Smooth muscle cell of the brain vasculature (primary cell): ENCODE results near the gene ST3GAL5.

Experiments
- DNase-seq: peaks from one replicate; pipeline ENCODE4 v3.0.0-alpha.2; 2012; ENCODE audit warnings: low read depth, low spot score

The ST3GAL5 gene

DNA sequence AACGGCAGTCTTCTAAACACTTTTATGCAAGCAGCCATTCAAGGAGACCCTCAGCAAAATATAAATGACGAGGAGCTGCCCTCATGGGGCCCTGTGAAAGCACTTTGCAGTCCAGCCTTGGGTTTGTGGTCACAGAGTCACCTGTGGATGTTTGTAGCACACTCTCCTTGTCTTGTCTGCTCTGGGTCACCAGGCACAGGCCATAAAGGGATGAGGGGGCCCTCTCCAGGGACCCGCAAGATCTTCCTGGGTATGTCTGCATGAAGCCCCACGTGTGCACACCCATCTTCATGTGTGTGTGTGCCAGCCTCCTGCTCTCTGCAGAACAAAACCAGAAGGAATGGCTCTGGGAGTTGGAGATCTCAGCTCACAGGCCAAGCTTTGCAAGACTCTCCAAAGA lies 98.8 kb downstream of the ST3GAL5 start:
- no peak for DNase-seq

DNA sequence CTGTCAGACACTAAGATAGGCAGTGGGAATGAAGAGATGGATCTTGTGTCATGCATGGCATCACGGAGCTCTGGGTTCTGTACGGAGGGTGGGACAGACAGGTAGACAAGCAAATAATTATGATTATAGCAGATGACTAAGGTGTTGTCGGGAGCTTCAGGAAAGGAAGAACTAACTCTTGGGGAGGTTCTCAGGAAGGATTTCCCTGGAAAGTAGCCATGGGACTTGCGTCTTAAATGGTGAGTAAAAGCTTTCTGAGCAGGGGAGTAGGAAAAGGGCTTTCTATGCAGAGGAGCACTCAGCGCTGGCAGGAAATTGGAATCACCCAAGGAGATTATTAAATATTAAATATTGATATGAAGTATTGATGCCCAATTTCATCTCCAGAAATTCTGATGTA lies 99.5 kb downstream of the ST3GAL5 start:
- DNase-seq: no peak

DNA sequence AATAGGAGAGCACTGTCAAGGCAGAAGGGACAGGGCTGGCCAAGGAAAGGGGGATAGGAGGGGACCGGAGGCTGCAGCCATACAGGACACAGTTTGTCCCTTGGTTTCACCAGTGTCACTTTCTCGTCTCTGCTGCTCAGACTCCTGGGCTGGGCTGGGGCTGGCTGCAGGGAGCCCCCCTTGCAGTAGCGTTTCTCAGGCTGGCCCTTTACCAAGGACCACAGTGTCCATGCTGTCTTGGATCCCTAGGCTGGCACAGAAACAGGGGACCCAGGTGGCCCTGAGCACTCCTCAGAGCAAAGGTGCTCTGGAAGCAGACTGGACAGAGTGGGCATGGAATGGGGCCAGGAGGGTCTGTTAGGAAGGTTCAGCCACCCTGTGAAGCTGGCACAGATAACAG lies 100.2 kb downstream of the ST3GAL5 start:
- no peak for DNase-seq

GRCh38 chr2:85787981-85788340 lies 100.8 kb downstream of the ST3GAL5 start:
- DNase-seq: no peak

DNA sequence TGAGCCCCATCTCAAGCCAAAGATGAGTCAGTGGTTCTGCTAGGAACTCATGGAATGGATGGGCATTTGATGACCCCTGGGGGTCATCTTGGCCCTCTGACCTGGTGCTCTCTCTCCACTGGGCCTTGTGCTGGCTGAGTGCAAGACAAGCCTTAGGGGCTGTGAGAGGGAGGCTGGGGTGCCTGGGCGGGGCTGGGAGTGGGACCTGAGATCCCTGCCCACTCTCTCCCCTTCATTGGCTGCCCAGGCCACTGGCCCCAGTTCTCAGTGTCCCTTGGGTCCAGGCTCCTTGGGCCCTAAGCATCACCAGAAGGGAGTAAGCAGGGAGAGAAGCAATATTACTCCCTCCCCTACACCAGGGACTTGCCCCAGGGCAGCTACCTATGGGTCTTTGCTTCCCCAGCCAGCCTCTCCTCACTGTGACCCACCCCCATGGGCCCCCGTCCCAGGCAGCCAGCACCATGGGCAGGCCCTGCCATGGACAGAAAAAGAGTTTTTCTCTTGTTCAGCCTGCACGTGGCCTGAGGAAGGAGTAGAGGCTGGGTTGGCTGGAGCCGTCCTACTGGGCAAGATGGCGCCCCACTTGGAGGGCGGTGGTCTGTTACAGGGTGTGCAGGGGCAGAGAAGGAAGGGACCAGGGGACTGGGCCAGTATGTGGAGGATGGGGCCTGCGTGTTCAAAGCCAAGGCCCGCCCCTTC lies 101.4 kb downstream of the ST3GAL5 start:
- no peak for DNase-seq
